GM18951 (cell line): ENCODE measurements around the gene LRMDA.

Experiments used
- POLR2A ChIP-seq: IDR thresholded peaks from 4 replicates; pipeline ENCODE4 v1.6.1; 2011; ENCODE audit warnings: mild to moderate bottlenecking; ENCODE audit not compliant: insufficient read length, insufficient read depth; ENCODE audit errors: extremely low read depth
- in situ Hi-C: fragments of 300-500 bp; cut with MboI; formaldehyde crosslinking; loops from one replicate; pipeline ENCODE4 v1.12.0; 2022; ENCODE audit warnings: low sequenced_read_pairs, mixed read lengths, inconsistent platforms; ENCODE audit not compliant: unreplicated experiment

The LRMDA gene

GRCh38 chr10:75880031-75880775 lies 448.8 kb downstream of the LRMDA start:
- no peak for TF ChIP-seq POLR2A
- in situ Hi-C loops = no loop called here

GRCh38 chr10:75883081-75884072 lies 452.0 kb downstream of the LRMDA start:
- in situ Hi-C loops = no loop called here
- no peak for TF ChIP-seq POLR2A

- in situ Hi-C loops = no loop called here
- no peak for TF ChIP-seq POLR2A
These were observed 453.4 kb downstream of the LRMDA start for GRCh38 chr10:75884808-75885207.

- in situ Hi-C loops = no loop called here
- TF ChIP-seq POLR2A = no peak
These were observed 455.9 kb downstream of the LRMDA start for GRCh38 chr10:75887369-75887768.

- no peak for TF ChIP-seq POLR2A
- in situ Hi-C loops = no loop called here
These were observed 456.7 kb downstream of the LRMDA start for GRCh38 chr10:75887992-75888680.

- no peak for TF ChIP-seq POLR2A
- in situ Hi-C loops = no loop called here
These were observed 457.6 kb downstream of the LRMDA start for GRCh38 chr10:75889051-75889450.

- no peak for TF ChIP-seq POLR2A
- in situ Hi-C loops = no loop called here
These were observed 463.3 kb downstream of the LRMDA start for GRCh38 chr10:75894761-75895160.

- no peak for TF ChIP-seq POLR2A
- in situ Hi-C loops = no loop called here
These were observed 463.8 kb downstream of the LRMDA start for GRCh38 chr10:75895259-75895658.

GRCh38 chr10:75899816-75900390 lies 468.5 kb downstream of the LRMDA start:
- in situ Hi-C loops = loop anchor here (25.0 kb wide), 1 partner anchor 513 kb away; no protein-coding TSS in a partner anchor
- no peak for TF ChIP-seq POLR2A

- TF ChIP-seq POLR2A = no peak
- in situ Hi-C loops = loop anchor here (25.0 kb wide), 1 partner anchor 516 kb away; no protein-coding TSS in a partner anchor
These were observed 471.4 kb downstream of the LRMDA start for GRCh38 chr10:75902816-75903215.

GRCh38 chr10:75904499-75905283 lies 473.3 kb downstream of the LRMDA start:
- TF ChIP-seq POLR2A = no peak
- in situ Hi-C loops = loop anchor here (25.0 kb wide), 1 partner anchor 517 kb away; no protein-coding TSS in a partner anchor

- in situ Hi-C loops = loop anchor here (25.0 kb wide), 1 partner anchor 518 kb away; no protein-coding TSS in a partner anchor
- no peak for TF ChIP-seq POLR2A
These were observed 474.1 kb downstream of the LRMDA start for GRCh38 chr10:75905490-75905889.
